MG63 (cell line): ENCODE results near the gene POU2F2. TPM values are rescaled to one million over a fixed set of nuclear protein-coding genes. Genes with fewer than 3 reads are reported as not detected.
"Not testable (repeated sequence)": the region's sequence is repeated elsewhere in the genome, so short reads cannot be mapped to it uniquely, and the experiment has no call there.

Source experiments
- DNase-seq: peaks from one replicate; pipeline ENCODE4 v3.0.0-alpha.2; 2020
- H3K27me3 ChIP-seq: fragments of 250-450 bp; sonication (Bioruptor Pico); 2 replicates; pipeline ENCODE4 v1.5.1; 2020; ENCODE audit warnings: mild to moderate bottlenecking, moderate library complexity
- H3K36me3 ChIP-seq: fragments of 250-450 bp; sonication (Bioruptor Pico); 2 replicates; pipeline ENCODE4 v1.5.1; 2020; ENCODE audit warnings: mild to moderate bottlenecking, moderate library complexity
- H3K4me3 ChIP-seq: fragments of 250-450 bp; sonication (Bioruptor Pico); 2 replicates; pipeline ENCODE4 v1.5.1; 2020; ENCODE audit warnings: mild to moderate bottlenecking, moderate library complexity
- H3K9me3 ChIP-seq: fragments of 250-450 bp; sonication (Bioruptor Pico); 2 replicates; pipeline ENCODE4 v1.5.1; 2020; ENCODE audit warnings: mild to moderate bottlenecking, moderate library complexity
- total RNA-seq: library from RNA; depleted of rRNA; stranded (reverse); fragments of >200 nt; shearing (Covaris generic); gene quantifications from 2 replicates; pipeline ENCODE4 v1.2.3, GENCODE V29; 2014; ENCODE audit warnings: low replicate concordance; rRNA removed

Gene POU2F2
- total RNA-seq, 1 experiment from 2014 or later = not detected

DNA sequence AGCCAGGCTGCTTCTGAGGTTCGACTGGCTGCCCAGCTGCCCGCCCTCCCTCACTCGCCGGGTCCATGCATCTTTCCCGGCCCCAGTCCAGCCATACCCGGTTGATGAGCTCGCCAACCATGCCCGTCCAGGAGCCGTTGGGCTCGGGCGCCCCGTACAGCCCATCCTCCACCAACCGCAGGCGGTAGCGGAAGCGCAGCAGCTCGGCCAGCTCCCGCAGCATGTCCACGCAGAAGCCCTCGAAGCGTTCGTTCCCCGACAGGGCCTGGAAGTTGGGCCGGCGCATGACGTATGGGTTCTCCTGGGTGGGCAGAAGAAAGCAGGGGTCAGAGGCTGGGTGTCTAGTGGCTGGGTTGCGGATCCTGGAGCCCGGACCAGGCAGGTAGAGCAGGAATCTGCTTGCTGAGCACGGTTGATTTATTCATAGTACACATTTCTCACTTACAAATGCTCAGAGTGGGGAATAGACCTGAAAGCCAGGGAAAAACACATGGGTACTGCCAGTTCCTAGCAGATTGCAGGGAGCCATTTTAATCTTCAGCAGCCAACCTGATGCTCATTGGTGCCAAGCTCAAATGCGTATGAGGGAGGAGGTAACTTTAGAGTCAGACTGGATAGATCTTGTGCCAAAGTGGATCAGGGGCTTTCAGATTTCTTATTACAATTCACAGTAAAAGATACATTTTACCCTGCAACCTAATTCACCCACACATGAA lies 89.6 kb downstream of the POU2F2 start:
- DNase-seq = no peak
- Histone ChIP-seq H3K4me3 (no peak overlapping the region), H3K27me3 (0 out of 2 replicates have a peak, but pooled peaks cover 5% of the 10 kb centered on the region), H3K36me3 (no peaks in the 10 kb centered on the region), H3K9me3 (no peaks in the 10 kb centered on the region)

DNA sequence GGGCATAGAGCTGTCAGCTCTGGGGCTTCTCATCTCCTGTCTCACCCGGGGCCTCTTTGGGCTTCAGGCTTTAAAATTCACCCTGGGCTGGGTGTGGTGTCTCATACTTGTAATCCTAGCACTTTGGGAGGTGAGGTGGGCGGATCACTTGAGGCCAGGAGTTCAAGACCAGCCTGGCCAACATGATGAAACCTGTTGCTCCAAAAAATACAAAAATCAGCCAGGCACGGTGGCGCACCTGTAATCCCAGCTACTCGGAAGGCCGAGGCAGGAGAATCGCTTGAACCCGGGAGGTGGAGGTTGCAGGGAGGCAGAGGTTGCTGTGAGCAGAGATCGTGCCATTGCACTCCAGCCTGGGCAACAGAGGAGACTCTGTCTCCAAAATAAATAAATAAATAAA lies 91.8 kb downstream of the POU2F2 start:
- H3K9me3 ChIP-seq, H3K4me3 ChIP-seq, H3K27me3 ChIP-seq, DNase-seq, H3K36me3 ChIP-seq: not testable (repeated sequence)

DNA sequence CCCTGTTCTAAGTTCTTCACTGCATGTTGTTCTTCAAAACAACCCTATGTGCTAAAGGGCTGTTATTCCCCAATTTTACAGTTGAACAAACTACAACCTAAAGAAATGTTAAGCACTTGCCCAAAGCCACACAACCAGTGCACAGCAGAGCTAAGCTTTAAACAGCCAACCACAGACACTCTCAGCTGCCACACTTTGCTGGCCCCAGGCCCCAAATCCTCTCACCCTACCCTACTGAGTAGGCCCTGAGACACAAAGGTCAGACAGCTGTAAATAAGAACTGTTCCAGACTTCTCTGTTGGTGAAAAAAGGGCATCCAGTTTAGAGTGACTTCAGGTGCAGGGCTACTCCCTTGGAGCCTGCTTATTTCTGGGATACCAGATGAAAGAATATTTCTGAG lies 92.2 kb downstream of the POU2F2 start:
- H3K27me3 ChIP-seq = no peaks in the 10 kb centered on the region
- H3K9me3 ChIP-seq = no peaks in the 10 kb centered on the region
- DNase-seq = no peak
- no peaks in the 10 kb centered on the region for H3K36me3 ChIP-seq
- H3K4me3 ChIP-seq = no peak overlapping the region

DNA sequence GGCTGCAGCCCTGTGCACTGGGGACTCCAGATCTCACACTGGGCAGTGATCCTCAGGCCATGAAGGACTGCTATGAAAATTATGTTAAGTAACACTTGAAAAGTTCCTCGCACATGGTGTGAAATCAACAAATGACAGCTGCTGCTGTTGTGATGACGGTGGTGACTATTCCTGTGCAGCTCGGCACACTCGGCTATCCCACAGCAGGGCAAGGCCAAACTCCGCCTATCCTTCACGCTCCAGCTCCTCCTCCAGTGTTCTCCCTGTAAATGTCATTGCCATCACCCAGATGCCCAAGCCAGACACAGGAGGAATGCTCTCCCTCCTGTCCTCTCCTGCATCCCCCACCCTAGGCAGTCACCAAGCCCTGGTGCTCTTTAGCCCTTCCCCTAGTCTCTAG lies 93.6 kb downstream of the POU2F2 start:
- DNase-seq = no peak

DNA sequence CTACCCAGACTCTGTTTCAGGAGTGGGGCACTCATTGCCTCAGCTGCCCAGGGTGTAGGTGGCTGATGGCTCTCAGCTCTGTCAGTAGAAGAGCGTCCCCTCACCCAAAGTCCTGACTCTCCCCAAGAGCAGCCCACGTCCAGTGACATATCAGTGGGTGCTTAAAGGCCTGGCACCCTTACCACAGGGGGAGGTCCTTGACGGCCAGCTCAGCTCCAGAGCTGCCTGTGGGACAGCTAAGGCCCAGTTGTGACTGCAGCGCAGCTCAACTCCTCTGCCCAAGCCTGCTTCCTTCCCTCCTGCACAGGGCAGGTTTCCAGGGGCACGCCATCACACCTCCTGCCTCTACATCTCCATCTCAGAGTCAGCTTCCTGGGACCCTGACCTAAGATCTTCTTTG lies 94.6 kb downstream of the POU2F2 start:
- Histone ChIP-seq H3K36me3 (no peaks in the 10 kb centered on the region), H3K27me3 (peaks cover 5% of the 10 kb centered on the region; the same call in 1 of the 2 replicates), H3K4me3 (no peak overlapping the region), H3K9me3 (no peaks in the 10 kb centered on the region)
- DNase-seq = no peak

More for the DNA sequence above, 93.6 kb downstream of the POU2F2 start:
- no peaks in the 10 kb centered on the region for H3K36me3 ChIP-seq
- no peak overlapping the region for H3K4me3 ChIP-seq
- no peaks in the 10 kb centered on the region for H3K9me3 ChIP-seq
- peaks cover 5% of the 10 kb centered on the region; the same call in 1 of the 2 replicates for H3K27me3 ChIP-seq

Other genes starting within 250 kb of the POU2F2 start
- gene ARHGEF1, start 249.3 kb downstream of the POU2F2 start, total RNA-seq = 107 and 142 TPM in 2 replicates
- not detected in 2 replicates for gene ERFL, start 204.0 kb downstream of the POU2F2 start, total RNA-seq
- gene RABAC1, start 173.1 kb downstream of the POU2F2 start, total RNA-seq = 220 and 231 TPM in 2 replicates
- not detected in 2 replicates for gene ATP1A3, start 138.2 kb downstream of the POU2F2 start, total RNA-seq
- not detected in 2 replicates for gene GRIK5, start 62.2 kb downstream of the POU2F2 start, total RNA-seq
- gene ZNF574, start 56.3 kb downstream of the POU2F2 start, total RNA-seq = 18.8 and 20.4 TPM in 2 replicates
- 26.3 and 42.9 TPM in 2 replicates for gene DEDD2, start 85.2 kb upstream of the POU2F2 start, total RNA-seq
- 8.5 and 12.8 TPM in 2 replicates for gene ZNF526, start 87.9 kb upstream of the POU2F2 start, total RNA-seq
- 24.1 and 27.3 TPM in 2 replicates for gene GSK3A, start 110.2 kb upstream of the POU2F2 start, total RNA-seq
- gene ERF, start 122.7 kb upstream of the POU2F2 start, total RNA-seq = 78.3 and 168 TPM in 2 replicates
- gene CIC, start 136.8 kb upstream of the POU2F2 start, total RNA-seq = 5.9 and 15.8 TPM in 2 replicates
- gene PRR19, start 169.7 kb upstream of the POU2F2 start, total RNA-seq = 0.13 and 0.76 TPM in 2 replicates
- 80.0 and 88.3 TPM in 2 replicates for gene PAFAH1B3, start 170.2 kb upstream of the POU2F2 start, total RNA-seq
- gene TMEM145, start 180.9 kb upstream of the POU2F2 start, total RNA-seq = 0.86 TPM in 1 of 2 replicates, not detected in the other
- gene MEGF8, start 193.2 kb upstream of the POU2F2 start, total RNA-seq = 14.8 and 26.7 TPM in 2 replicates